Skeletal muscle tissue (tissue), 4 donors: ENCODE data around the gene MAS1. TPM values are rescaled to one million over a fixed set of nuclear protein-coding genes. Genes with fewer than 3 reads are reported as not detected.

ENCODE experiments used
- H3K27ac ChIP-seq: one replicate; pipeline ENCODE4 v1.7.0; 2013; ENCODE audit warnings: mild to moderate bottlenecking, low read depth, low read length, inconsistent platforms
- H3K27me3 ChIP-seq, 3 donors: one replicate each; pipeline ENCODE4 v1.7.0; 2013; ENCODE audit warnings: low read length in 3 of 3; ENCODE audit not compliant: control insufficient read depth in 3 of 3, insufficient read depth in 3 of 3
- H3K36me3 ChIP-seq, 3 donors: one replicate each; pipeline ENCODE4 v1.7.0; 2013; ENCODE audit warnings: low read length in 3 of 3; ENCODE audit not compliant: control insufficient read depth in 3 of 3, insufficient read depth in 3 of 3
- H3K4me1 ChIP-seq, 3 donors: one replicate each; pipeline ENCODE4 v1.7.0; 2013; ENCODE audit warnings: low read length in 3 of 3, mild to moderate bottlenecking in 3 of 3; ENCODE audit not compliant: control insufficient read depth in 3 of 3, insufficient read depth in 3 of 3
- H3K4me3 ChIP-seq, 3 donors: one replicate each; pipeline ENCODE4 v1.7.0; 2013; ENCODE audit warnings: low read length in 3 of 3
- H3K9ac ChIP-seq, 3 donors: one replicate each; pipeline ENCODE4 v1.7.0; 2013; ENCODE audit warnings: low read length in 3 of 3, mild to moderate bottlenecking in 3 of 3, moderate library complexity in 2 of 3, low read depth in 1 of 3
- H3K9me3 ChIP-seq, 3 donors: one replicate each; pipeline ENCODE4 v1.7.0; 2013; ENCODE audit warnings: low read length in 3 of 3; ENCODE audit not compliant: control insufficient read depth in 3 of 3
- total RNA-seq: library from RNA; depleted of rRNA; stranded (reverse); fragments of >200 nt; gene quantifications from one replicate; pipeline ENCODE4 v1.2.3, GENCODE V29; 2014
- donor health status: Osteomylitis.

Gene MAS1
- total RNA-seq, 1 donor from 2014 or later, result under 0.01 TPM

DNA sequence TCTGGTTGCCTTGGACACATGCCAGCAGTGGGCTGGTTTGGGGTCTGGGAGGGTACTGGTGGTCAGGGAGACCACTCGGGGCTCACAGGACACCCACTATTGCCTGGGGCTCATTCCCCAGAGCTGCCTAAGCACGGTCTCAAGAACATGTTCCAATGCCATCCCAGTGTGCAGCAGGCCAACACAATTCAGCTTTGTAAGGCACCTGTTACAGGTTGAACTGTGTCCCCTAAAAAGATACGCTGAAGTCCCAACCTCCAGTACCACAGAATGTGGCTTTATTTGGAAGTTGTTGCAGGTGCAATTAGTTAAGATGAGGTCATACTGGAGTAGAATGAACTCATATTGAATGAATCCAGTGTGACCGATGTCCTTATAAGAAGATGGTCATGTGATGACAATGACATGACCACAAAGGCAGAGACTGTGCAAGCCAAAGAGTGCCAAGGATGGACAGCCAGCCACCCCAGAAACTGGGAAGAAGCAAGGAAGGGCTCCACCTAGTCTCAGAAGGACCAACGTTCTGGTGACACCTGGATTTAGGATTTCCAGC is 13.5 kb upstream of the MAS1 start:
- H3K9ac ChIP-seq, result no peak overlapping the region
- peaks cover 3 to 10% (median 4%) of the 10 kb centered on the region in 3 donors for H3K4me1 ChIP-seq
- no peaks in the 10 kb centered on the region for H3K9me3 ChIP-seq
- H3K27me3 ChIP-seq, result peaks cover 0 to 3% (median 0%) of the 10 kb centered on the region in 3 donors
- no peaks in the 10 kb centered on the region for H3K36me3 ChIP-seq
- H3K27ac ChIP-seq, result no peak overlapping the region
- no peak overlapping the region for H3K4me3 ChIP-seq

DNA sequence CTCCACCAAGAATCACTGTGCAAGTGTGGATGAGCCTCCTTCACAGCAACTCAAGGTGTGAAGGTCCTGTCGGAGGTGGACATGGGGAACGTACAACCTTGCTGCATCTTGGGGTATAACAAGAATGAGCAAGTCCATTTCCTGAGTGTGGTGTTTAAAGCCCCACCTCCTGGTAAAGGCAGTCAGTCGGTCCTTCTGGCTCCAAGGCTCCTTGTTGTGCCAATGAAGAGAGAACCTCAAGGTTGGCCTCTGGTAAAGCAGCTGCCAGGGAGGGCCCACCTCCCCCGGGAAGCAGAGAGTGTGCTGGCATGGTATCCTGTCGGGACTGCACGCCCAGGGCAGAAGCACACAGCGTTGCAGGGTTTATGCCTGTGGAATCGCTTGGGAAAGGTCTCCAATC is 12.4 kb upstream of the MAS1 start:
- H3K9me3 ChIP-seq, result no peaks in the 10 kb centered on the region
- H3K27me3 ChIP-seq, result peaks cover 0 to 3% (median 0%) of the 10 kb centered on the region in 3 donors
- H3K4me1 ChIP-seq, result peaks cover 3 to 11% (median 4%) of the 10 kb centered on the region in 3 donors
- H3K4me3 ChIP-seq, result no peak overlapping the region
- no peaks in the 10 kb centered on the region for H3K36me3 ChIP-seq
- no peak overlapping the region for H3K27ac ChIP-seq
- H3K9ac ChIP-seq, result no peak overlapping the region

DNA sequence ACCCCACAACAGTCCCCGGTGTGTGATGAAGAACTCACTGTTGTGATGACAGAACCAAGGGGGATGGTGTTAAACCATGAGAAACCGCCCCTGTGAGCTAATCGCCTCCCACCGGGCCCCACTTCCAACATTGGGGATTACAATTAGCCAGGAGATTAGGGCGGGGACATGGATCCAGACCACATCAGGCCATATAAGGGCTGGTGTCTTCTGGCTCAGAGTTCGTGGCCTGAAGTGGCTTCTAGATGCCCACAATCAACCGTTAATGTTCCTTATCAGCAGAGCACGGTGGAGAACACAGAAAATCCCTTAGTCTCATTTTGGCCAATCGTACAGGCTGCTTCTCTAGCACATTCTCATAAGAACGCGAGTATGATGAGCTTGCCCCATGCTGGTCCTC is 10.9 kb upstream of the MAS1 start:
- no peak overlapping the region for H3K4me3 ChIP-seq
- no peak overlapping the region for H3K27ac ChIP-seq
- H3K9me3 ChIP-seq, result no peaks in the 10 kb centered on the region
- H3K36me3 ChIP-seq, result no peaks in the 10 kb centered on the region
- H3K27me3 ChIP-seq, result peaks cover 0 to 3% (median 0%) of the 10 kb centered on the region in 3 donors
- H3K9ac ChIP-seq, result no peak overlapping the region
- peaks cover under 1 to 11% (median 3%) of the 10 kb centered on the region in 3 donors for H3K4me1 ChIP-seq

DNA sequence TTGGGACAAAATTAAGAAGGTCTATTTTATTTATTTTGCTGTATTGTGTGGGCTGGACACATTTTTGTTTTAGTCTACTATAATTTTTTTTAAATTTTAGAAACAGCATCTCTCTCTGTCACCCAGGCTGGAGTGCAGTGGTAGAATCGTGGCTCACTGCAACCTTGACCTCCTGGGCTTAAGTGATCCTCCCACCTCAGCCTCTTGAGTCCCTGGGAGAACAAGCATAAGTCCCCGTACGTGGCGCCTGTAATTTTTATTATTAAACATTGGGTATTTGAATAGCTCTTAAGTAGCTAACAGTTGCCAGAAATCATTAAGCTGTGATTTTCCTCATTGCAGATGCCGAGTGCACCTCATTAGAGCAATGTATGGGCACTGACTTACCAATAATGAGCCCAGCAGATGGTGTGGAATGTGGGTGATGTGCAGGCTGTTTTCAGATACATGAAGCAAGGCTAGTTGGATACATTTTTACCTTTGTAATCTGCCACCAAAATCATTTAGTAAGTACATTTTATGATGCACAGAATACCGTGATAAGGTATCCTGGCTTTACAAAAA is 10.3 kb upstream of the MAS1 start:
- Histone ChIP-seq H3K9ac (no peak overlapping the region), H3K9me3 (no peaks in the 10 kb centered on the region), H3K4me1 (peaks cover 0 to 11% (median 3%) of the 10 kb centered on the region in 3 donors), H3K36me3 (no peaks in the 10 kb centered on the region), H3K27me3 (peaks cover 0 to 3% (median 0%) of the 10 kb centered on the region in 3 donors), H3K27ac (no peak overlapping the region), H3K4me3 (no peak overlapping the region)

DNA sequence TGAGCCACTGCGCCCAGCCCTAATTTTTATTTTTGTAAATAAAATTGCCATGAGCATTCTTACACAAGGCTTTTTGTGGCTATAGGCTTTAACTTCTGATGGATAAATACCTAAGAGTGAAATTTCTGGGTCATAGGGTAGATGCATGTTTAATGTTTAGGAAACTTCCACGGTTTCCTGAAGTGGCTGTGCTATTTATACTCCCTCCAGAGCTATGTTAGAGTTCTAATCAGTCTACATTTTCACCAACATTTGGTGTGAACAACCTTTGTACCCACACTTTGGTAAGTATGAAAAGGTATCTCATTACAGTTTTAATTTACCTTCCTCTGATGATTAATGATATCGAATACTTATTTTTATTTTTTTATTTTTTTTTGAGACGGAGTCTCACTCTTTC is 6.1 kb upstream of the MAS1 start:
- Histone ChIP-seq H3K4me1 (peaks cover 0 to 11% (median 3%) of the 10 kb centered on the region in 3 donors), H3K9me3 (no peaks in the 10 kb centered on the region), H3K27ac (no peak overlapping the region), H3K4me3 (no peak overlapping the region), H3K27me3 (peaks cover 7 to 14% (median 10%) of the 10 kb centered on the region in 3 donors), H3K9ac (no peak overlapping the region), H3K36me3 (no peaks in the 10 kb centered on the region)

DNA sequence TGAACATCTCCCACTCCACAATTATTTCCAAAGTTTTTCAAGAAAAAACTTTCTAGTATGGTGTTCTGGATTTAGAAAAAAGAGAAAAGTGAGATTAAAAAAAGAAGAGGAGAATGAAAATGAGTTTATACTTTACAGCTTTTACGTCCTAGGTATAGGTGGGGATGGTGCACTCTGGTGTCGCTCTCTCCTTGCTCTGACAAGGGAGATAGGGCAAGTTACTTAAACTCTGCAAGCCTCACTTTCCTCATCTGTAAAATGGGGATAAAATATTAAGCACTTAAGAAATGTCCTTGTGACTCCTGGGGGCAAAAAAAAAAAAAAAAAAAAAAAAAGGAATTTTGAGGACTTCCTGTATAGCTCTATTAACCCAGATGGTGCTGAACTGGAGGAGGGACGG is 4.5 kb upstream of the MAS1 start:
- Histone ChIP-seq H3K27me3 (peaks cover 16 to 25% (median 20%) of the 10 kb centered on the region in 3 donors), H3K9me3 (no peaks in the 10 kb centered on the region), H3K4me3 (no peak overlapping the region), H3K36me3 (no peaks in the 10 kb centered on the region), H3K27ac (no peak overlapping the region), H3K9ac (no peak overlapping the region), H3K4me1 (peaks cover 0 to 11% (median 3%) of the 10 kb centered on the region in 3 donors)

DNA sequence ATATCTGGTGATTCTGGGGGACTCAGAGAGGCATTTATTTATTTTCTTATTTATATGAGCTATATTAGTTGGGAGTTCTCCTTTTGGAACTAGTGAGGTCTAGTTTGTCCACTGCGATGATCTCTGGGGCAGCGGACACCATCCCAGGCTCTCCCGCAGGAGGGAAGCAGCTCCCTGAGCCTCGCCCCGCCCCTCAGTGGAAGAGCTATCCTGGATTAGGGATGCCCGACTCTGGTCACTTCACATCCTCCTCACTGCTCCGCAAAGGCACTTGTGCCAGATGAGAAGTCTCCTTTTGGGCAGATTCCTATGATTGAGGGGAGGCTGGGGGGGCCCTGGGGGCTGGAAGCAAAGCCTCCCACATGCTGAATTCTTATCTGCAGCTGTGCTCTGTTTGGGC is 3.6 kb upstream of the MAS1 start:
- Histone ChIP-seq H3K27me3 (peaks cover 16 to 32% (median 24%) of the 10 kb centered on the region in 3 donors), H3K4me3 (no peak overlapping the region), H3K36me3 (no peaks in the 10 kb centered on the region), H3K9me3 (no peaks in the 10 kb centered on the region), H3K27ac (no peak overlapping the region), H3K4me1 (peaks cover 0 to 4% (median 1%) of the 10 kb centered on the region in 3 donors), H3K9ac (no peak overlapping the region)

DNA sequence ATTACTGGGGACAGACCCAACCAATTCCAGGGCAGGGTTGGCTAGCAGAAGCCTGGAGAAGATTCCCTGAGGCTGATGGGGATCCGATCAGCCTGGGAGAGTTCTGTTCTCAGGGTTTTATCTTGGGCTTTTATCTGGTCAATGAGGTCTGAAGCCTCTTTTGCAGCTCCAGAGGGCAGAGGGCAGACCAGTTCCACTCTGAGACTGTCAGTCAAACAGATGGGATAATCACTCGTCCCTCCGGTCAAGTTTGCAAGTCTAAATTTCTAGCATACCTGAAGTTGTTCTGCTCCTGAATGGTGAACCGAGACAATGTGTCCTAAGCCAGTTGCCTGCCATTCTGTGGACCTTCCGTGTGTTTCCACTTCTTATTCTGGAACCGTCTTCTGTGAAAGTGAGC is 3.0 kb upstream of the MAS1 start:
- no peak overlapping the region for H3K27ac ChIP-seq
- peaks cover 21 to 32% (median 24%) of the 10 kb centered on the region in 3 donors for H3K27me3 ChIP-seq
- H3K36me3 ChIP-seq, result no peaks in the 10 kb centered on the region
- H3K4me1 ChIP-seq, result no peaks in the 10 kb centered on the region
- H3K9me3 ChIP-seq, result no peaks in the 10 kb centered on the region
- H3K4me3 ChIP-seq, result no peak overlapping the region
- no peak overlapping the region for H3K9ac ChIP-seq

DNA sequence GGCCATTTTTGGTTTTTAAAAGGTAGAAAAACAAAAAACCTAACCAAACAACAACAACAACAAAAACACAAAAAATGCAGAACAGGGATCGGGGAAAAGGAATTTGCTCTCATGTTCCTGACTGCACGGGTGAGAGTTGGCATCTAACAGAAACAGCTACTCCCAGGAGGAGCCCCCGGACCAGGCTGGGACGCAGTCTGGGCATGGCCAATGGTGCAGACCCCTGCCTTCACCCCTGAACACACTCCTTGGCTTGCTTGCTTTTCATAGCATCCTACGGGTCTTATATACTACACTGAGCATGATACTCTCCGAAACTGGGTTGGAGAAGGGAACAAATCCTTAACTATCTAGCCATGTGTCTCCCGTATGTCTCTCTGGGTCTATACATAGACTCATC is 587 bp upstream of the MAS1 start:
- peaks cover 22 to 36% (median 29%) of the 10 kb centered on the region in 3 donors for H3K27me3 ChIP-seq
- H3K9ac ChIP-seq, result no peak overlapping the region
- no peaks in the 10 kb centered on the region for H3K9me3 ChIP-seq
- no peaks in the 10 kb centered on the region for H3K4me1 ChIP-seq
- H3K36me3 ChIP-seq, result no peaks in the 10 kb centered on the region
- H3K4me3 ChIP-seq, result no peak overlapping the region
- no peak overlapping the region for H3K27ac ChIP-seq

DNA sequence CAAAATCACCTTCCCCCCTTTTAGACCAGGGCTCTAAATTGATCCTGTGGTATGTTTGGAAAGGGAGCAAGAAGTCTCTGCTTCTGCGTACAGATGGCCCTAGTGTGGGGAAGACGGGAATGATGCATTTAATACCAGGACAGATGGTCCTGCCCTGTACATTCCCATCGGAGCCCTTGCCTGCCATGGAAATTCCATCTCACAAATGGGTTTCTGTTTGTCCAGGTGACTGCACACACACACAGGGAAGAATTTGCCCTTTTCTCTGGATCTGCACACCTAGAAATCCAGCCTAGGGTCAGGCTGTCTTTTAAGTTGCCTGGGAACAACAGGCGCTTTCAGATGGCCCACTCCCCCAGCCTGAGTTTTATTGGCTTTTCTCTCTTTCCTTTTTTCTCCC is 1.3 kb downstream of the MAS1 start:
- no peak overlapping the region for H3K27ac ChIP-seq
- H3K9me3 ChIP-seq, result no peaks in the 10 kb centered on the region
- peaks cover 22 to 36% (median 29%) of the 10 kb centered on the region in 3 donors for H3K27me3 ChIP-seq
- H3K9ac ChIP-seq, result no peak overlapping the region
- no peaks in the 10 kb centered on the region for H3K4me1 ChIP-seq
- no peaks in the 10 kb centered on the region for H3K36me3 ChIP-seq
- no peak overlapping the region for H3K4me3 ChIP-seq
